HepG2 (cell line): Measurements from ENCODE around the gene CCDC102B. TPM values are rescaled to one million over a fixed set of nuclear protein-coding genes. Genes with fewer than 3 reads are reported as not detected.

Experiments used
- ATAC-seq: fragments of 200-7000 bp; cut with Tn5 transposase; 3 replicates; pipeline ENCODE4 v1.9.1; 2020; ENCODE audit warnings: mild to moderate bottlenecking, moderate library complexity
- BruUV-seq: library from RNA; stranded (reverse); fragments of 400-500 nt; replicated peaks from 2 replicates; lab custom pipeline; 2021; lab: Mats Ljungman, UMichigan
- CTCF ChIA-PET: fragments of 300-600 bp; formaldehyde crosslinking; extraction: SDS; loops from one replicate; lab custom pipeline; 2021; ENCODE audit warnings: low total read pairs, inconsistent platforms, low intra/inter-chr PET ratio; lab: Yijun Ruan, JAX
- POLR2A ChIA-PET: fragments of 350-600 bp; sonication (Branson Sonifier 250); formaldehyde crosslinking; loops from one replicate; lab custom pipeline; 2020; ENCODE audit warnings: antibody characterized with exemption, inconsistent platforms; lab: Yijun Ruan, JAX
- DNase-seq: peaks from one replicate; pipeline ENCODE4 v3.0.0-alpha.2; 2015; ENCODE audit warnings: low spot score
- FAIRE-seq: peaks from 3 replicates; lab custom pipeline; 2011; peaks lifted over from hg19 to GRCh38; lab: Jason Lieb, UNC
- H2AFZ ChIP-seq: one replicate; pipeline ENCODE4 v1.6.1; 2011; ENCODE audit warnings: low read length, inconsistent platforms
- H3K27ac ChIP-seq: fragments of 300-600 bp; 3 replicates; pipeline ENCODE4 v1.8.0; 2011; ENCODE audit warnings: mixed run types, mild to moderate bottlenecking, mixed read lengths, low read length, inconsistent platforms; ENCODE audit not compliant: insufficient read depth; ENCODE audit errors: extremely low read length
- H3K27me3 ChIP-seq, 2 experiments: fragments of 200-600 bp in 1 of 2; 2 replicates in 1 of 2; 3 replicates in 1 of 2; pipeline versions ENCODE4 v1.6.0 to v1.8.0; 2011; ENCODE audit warnings: low read length in 2 of 2, mild to moderate bottlenecking in 2 of 2, moderate library complexity in 2 of 2, inconsistent platforms in 1 of 2; ENCODE audit not compliant: insufficient read depth in 2 of 2, control insufficient read depth in 1 of 2
- H3K36me3 ChIP-seq, 2 experiments: fragments of 200-600 bp in 1 of 2; replicated peaks in 1 of 2; 2 replicates in 1 of 2; 3 replicates in 1 of 2; pipeline versions ENCODE4 v1.5.1 to v1.8.0; 2011; ENCODE audit warnings: low read length in 2 of 2, inconsistent platforms in 1 of 2; ENCODE audit not compliant: insufficient read depth in 2 of 2, control insufficient read depth in 1 of 2
- H3K4me1 ChIP-seq: 2 replicates; pipeline ENCODE4 v1.5.1; 2012; ENCODE audit warnings: low read length, inconsistent platforms; ENCODE audit not compliant: insufficient read depth
- H3K4me2 ChIP-seq: 2 replicates; pipeline ENCODE4 v1.6.0; 2011; ENCODE audit warnings: low read depth, low read length, inconsistent platforms
- H3K4me3 ChIP-seq, 3 experiments: fragments of 200-600 bp in 1 of 3; sonication (generic), shearing (Covaris generic) in 1 of 3; replicated peaks in 1 of 3; 2 replicates each; pipeline ENCODE4 v1.5.1; 2011 to 2016; ENCODE audit warnings: low read length in 3 of 3, inconsistent platforms in 2 of 3, low read depth in 2 of 3, mild to moderate bottlenecking in 2 of 3, control low read depth in 1 of 3, mixed read lengths in 1 of 3; ENCODE audit not compliant: insufficient read depth in 1 of 3
- H3K79me2 ChIP-seq: one replicate; pipeline ENCODE4 v1.6.1; 2011; ENCODE audit warnings: low read length, inconsistent platforms; ENCODE audit not compliant: insufficient read depth
- H3K9ac ChIP-seq: 2 replicates; pipeline ENCODE4 v1.6.0; 2011; ENCODE audit warnings: mild to moderate bottlenecking, low read depth, low read length, inconsistent platforms; ENCODE audit not compliant: insufficient read depth
- H3K9me3 ChIP-seq: 2 replicates; pipeline ENCODE4 v1.5.1; 2012; ENCODE audit warnings: mild to moderate bottlenecking, low read length
- H4K20me1 ChIP-seq: 2 replicates; pipeline ENCODE4 v1.6.0; 2011; ENCODE audit warnings: inconsistent platforms, mild to moderate bottlenecking, low read length, moderate library complexity; ENCODE audit not compliant: insufficient read depth
- AGO2 ChIP-seq: fragments of 200-400 bp; formaldehyde crosslinking; optimal IDR thresholded peaks from 2 replicates; pipeline ENCODE3; 2017; ENCODE audit warnings: mild to moderate bottlenecking, low read depth, low read length, moderate library complexity
- GRHL1 ChIP-seq: sonication (generic); formaldehyde crosslinking; conservative IDR thresholded peaks from 2 replicates; pipeline ENCODE4 v1.8.0; 2022; ENCODE audit warnings: missing genetic modification reagents
- HNRNPH1 ChIP-seq: fragments of 200-400 bp; formaldehyde crosslinking; optimal IDR thresholded peaks from 2 replicates; pipeline ENCODE3; 2017; ENCODE audit warnings: mild to moderate bottlenecking, low read depth, low read length
- LRRFIP1 ChIP-seq: sonication (generic); formaldehyde crosslinking; conservative IDR thresholded peaks from 2 replicates; pipeline ENCODE4 v1.4.0; 2020; ENCODE audit warnings: missing genetic modification reagents
- MEIS1 ChIP-seq: sonication (generic); formaldehyde crosslinking; IDR thresholded peaks from 2 replicates; pipeline ENCODE4 v1.9.0; 2021; ENCODE audit warnings: mild to moderate bottlenecking, missing genetic modification reagents, moderate library complexity, borderline replicate concordance
- MZF1 ChIP-seq: sonication (generic); formaldehyde crosslinking; IDR thresholded peaks from 2 replicates; pipeline ENCODE4 v1.8.1; 2023; ENCODE audit warnings: mild to moderate bottlenecking, missing genetic modification reagents, borderline replicate concordance
- SAFB2 ChIP-seq: sonication (generic); formaldehyde crosslinking; IDR thresholded peaks from 2 replicates; pipeline ENCODE4 v1.5.1; 2020; ENCODE audit warnings: missing genetic modification reagents, low read depth, mild to moderate bottlenecking, borderline replicate concordance
- SMAD3 ChIP-seq: sonication (generic); formaldehyde crosslinking; IDR thresholded peaks from 2 replicates; pipeline ENCODE4 v1.4.0; 2020; ENCODE audit warnings: missing genetic modification reagents
- ZFP37 ChIP-seq: sonication (generic); formaldehyde crosslinking; IDR thresholded peaks from 2 replicates; pipeline ENCODE4 v1.4.0; 2020; ENCODE audit warnings: missing genetic modification reagents, borderline replicate concordance
- ZNF10 ChIP-seq: sonication (generic); formaldehyde crosslinking; IDR thresholded peaks from 2 replicates; pipeline ENCODE4 v1.4.0; 2020; ENCODE audit warnings: mild to moderate bottlenecking, low read depth, missing genetic modification reagents, borderline replicate concordance
- ZNF850 ChIP-seq: sonication (generic); formaldehyde crosslinking; conservative IDR thresholded peaks from 2 replicates; pipeline ENCODE4 v1.9.0; 2021; ENCODE audit warnings: mild to moderate bottlenecking, missing genetic modification reagents
- ZNF883 ChIP-seq: sonication (generic); formaldehyde crosslinking; IDR thresholded peaks from 2 replicates; pipeline ENCODE4 v1.5.1; 2020; ENCODE audit warnings: mild to moderate bottlenecking, missing genetic modification reagents; ENCODE audit errors: not compliant biosample characterization
- WGBS: methylation state at CpG from one replicate; pipeline ENCODE4 v1.1.6; 2017; ENCODE audit warnings: low lambda C conversion rate; 5-methylcytosine and 5-hydroxymethylcytosine counted together
- in situ Hi-C: cut with HindIII; loops from 2 replicates; pipeline ENCODE4 v1.10.0; 2017; ENCODE audit warnings: low pct_unique_long_range_greater_than_20kb; ENCODE audit not compliant: extremely low pct_ligation_motif_present
- intact Hi-C: fragments of 100-400 bp; cut with micrococcal nuclease; formaldehyde crosslinking; loops from one replicate; pipeline ENCODE4 v1.10.0; 2022; ENCODE audit not compliant: unreplicated experiment
- polyA plus RNA-seq, 8 experiments: library from polyadenylated mRNA; depleted of rRNA in 3 of 8; stranded (reverse) in 7 of 8; unstranded in 1 of 8; fragments of >200 nt; fragmentation: Illumina TruSeq in 4 of 8; extraction: Trizol in 4 of 8; gene quantifications; 2 replicates each; pipeline versions ENCODE4 v1.2.1 to v1.2.3, GENCODE V29; 2011 to 2016; ENCODE audit warnings: low read depth in 4 of 8, missing spikeins in 1 of 8, mixed read lengths in 1 of 8; ENCODE audit not compliant: insufficient read depth in 1 of 8
- total RNA-seq, 5 experiments: library from RNA; depleted of rRNA; stranded (reverse); fragments of >200 nt; fragmentation: Illumina TruSeq; extraction: Trizol; gene quantifications; 2 replicates each; pipeline ENCODE4 v1.2.3, GENCODE V29; 2016; ENCODE audit warnings: low read depth in 1 of 5

CCDC102B gene
- total and polyA plus RNA-seq, 2 of the 13 experiments (the other 11 are each of a cell fraction or from before 2014, with no cell fraction given): 2.3 to 3.7 TPM

DNA sequence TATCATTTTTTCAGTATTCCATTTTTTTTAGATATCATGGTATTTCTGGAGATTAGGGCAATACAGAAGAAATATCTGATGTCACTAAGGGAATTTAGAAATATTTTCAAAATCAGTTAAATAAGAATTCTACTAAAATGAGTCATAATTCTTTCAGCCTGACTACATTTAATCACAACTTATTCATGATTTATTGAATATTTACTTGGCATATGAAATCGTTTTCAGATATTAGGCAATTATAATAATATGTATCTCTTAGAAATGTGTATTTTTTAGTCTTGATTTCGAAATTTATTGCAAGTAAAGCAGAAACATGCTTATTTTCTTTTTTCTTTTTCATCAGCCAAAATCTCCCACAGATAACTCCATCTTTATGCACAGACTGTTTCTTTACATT lies 142.2 kb downstream of the CCDC102B start:
- FAIRE-seq: no peak
- H3K9me3 ChIP-seq: no peaks in the 10 kb centered on the region
- TF ChIP-seq LRRFIP1 (CRISPR knock-in tag) (no peak), ZFP37 (no peak), AGO2 (no peak), ZNF10 (CRISPR knock-in tag) (no peak), HNRNPH1 (no peak), SMAD3 (no peak), GRHL1 (CRISPR knock-in tag) (no peak), MZF1 (CRISPR knock-in tag) (no peak), SAFB2 (no peak), ZNF883 (CRISPR knock-in tag) (no peak), MEIS1 (CRISPR knock-in tag) (no peak), ZNF850 (CRISPR knock-in tag) (no peak)
- WGBS: 3% methylated on average over 2 of the region's 2 CpGs
- H3K27ac ChIP-seq: no peak overlapping the region
- no peak overlapping the region for H3K9ac ChIP-seq
- in situ Hi-C loops: no loop called here
- H3K4me2 ChIP-seq: no peak overlapping the region
- DNase-seq: no peak
- H3K36me3 ChIP-seq: no peaks in the 10 kb centered on the region
- no peaks in the 10 kb centered on the region for H3K27me3 ChIP-seq
- H3K79me2 ChIP-seq: no peaks in the 10 kb centered on the region
- peaks cover 8% of the 10 kb centered on the region; the same call in 1 of the 2 replicates for H3K4me1 ChIP-seq
- H2AFZ ChIP-seq: no peak overlapping the region
- ATAC-seq: no peak
- H4K20me1 ChIP-seq: no peaks in the 10 kb centered on the region
- H3K4me3 ChIP-seq: no peak overlapping the region
- no TSS peak for BruUV-seq
- ChIA-PET POLR2A (no interaction called here), CTCF (no interaction called here)
- intact Hi-C loops: no loop called here
